NCI-H2029 treated with DMSO at 0.1 percent for 48 hours (cell line): ENCODE data around the gene RALGPS1.

Source experiments
- DNase-seq: peaks from one replicate; lab custom pipeline; 2025; lab: John Stamatoyannopoulos, UW

Gene RALGPS1

GRCh38 chr9:126906091-126906490 lies 8.5 kb upstream of the RALGPS1 start:
- DNase-seq: no peak

GRCh38 chr9:126907058-126907457 lies 7.5 kb upstream of the RALGPS1 start:
- no peak for DNase-seq

- DNase-seq: no peak
These were observed 767 bp downstream of the RALGPS1 start for GRCh38 chr9:126915281-126915816.

- no peak for DNase-seq
These were observed 1.4 kb downstream of the RALGPS1 start for GRCh38 chr9:126915846-126916543.

- DNase-seq: no peak
These were observed 2.3 kb downstream of the RALGPS1 start for GRCh38 chr9:126916909-126917308.

GRCh38 chr9:126919193-126919592 lies 4.6 kb downstream of the RALGPS1 start:
- peak; percentile 42 for DNase-seq

- no peak for DNase-seq
These were observed 11.3 kb downstream of the RALGPS1 start for GRCh38 chr9:126925876-126926275.

- DNase-seq: no peak
These were observed 11.8 kb downstream of the RALGPS1 start for GRCh38 chr9:126926364-126926763.

GRCh38 chr9:126927419-126927818 lies 12.8 kb downstream of the RALGPS1 start:
- DNase-seq: peak; percentile 68

GRCh38 chr9:126932871-126933321 lies 18.3 kb downstream of the RALGPS1 start:
- no peak for DNase-seq

- no peak for DNase-seq
These were observed 18.9 kb downstream of the RALGPS1 start for GRCh38 chr9:126933334-126933980.

- DNase-seq: no peak
These were observed 19.9 kb downstream of the RALGPS1 start for GRCh38 chr9:126934441-126934840.

- DNase-seq: no peak
These were observed 21.0 kb downstream of the RALGPS1 start for GRCh38 chr9:126935630-126936029.

GRCh38 chr9:126937444-126937843 lies 22.9 kb downstream of the RALGPS1 start:
- no peak for DNase-seq

- DNase-seq: no peak
These were observed 23.7 kb downstream of the RALGPS1 start for GRCh38 chr9:126938327-126938726.

GRCh38 chr9:126939821-126940221 lies 25.2 kb downstream of the RALGPS1 start:
- DNase-seq: no peak

GRCh38 chr9:126942399-126942798 lies 27.8 kb downstream of the RALGPS1 start:
- no peak for DNase-seq

GRCh38 chr9:126945682-126946081 lies 31.1 kb downstream of the RALGPS1 start:
- DNase-seq: no peak

- no peak for DNase-seq
These were observed 32.9 kb downstream of the RALGPS1 start for GRCh38 chr9:126947529-126947928.

- no peak for DNase-seq
These were observed 37.8 kb downstream of the RALGPS1 start for GRCh38 chr9:126952205-126952977.

- DNase-seq: no peak
These were observed 38.6 kb downstream of the RALGPS1 start for GRCh38 chr9:126953041-126953809.

GRCh38 chr9:126955811-126956210 lies 41.2 kb downstream of the RALGPS1 start:
- no peak for DNase-seq
